Neuronal stem cell (in vitro differentiated cells): ENCODE results near the gene WWOX.

ENCODE experiments used
- DNase-seq: peaks from one replicate; pipeline ENCODE4 v3.0.0-alpha.2; 2013; ENCODE audit warnings: low spot score
- H2AFZ ChIP-seq: one replicate; pipeline ENCODE4 v1.6.1; 2013; ENCODE audit warnings: mild to moderate bottlenecking, low read length, inconsistent platforms
- H2AK5ac ChIP-seq: 2 replicates; pipeline ENCODE4 v1.6.1; 2013; ENCODE audit warnings: low read depth, mild to moderate bottlenecking, inconsistent platforms, low read length, moderate library complexity, mixed read lengths
- H2BK120ac ChIP-seq: 2 replicates; pipeline ENCODE4 v1.6.1; 2013; ENCODE audit warnings: low read depth, mild to moderate bottlenecking, inconsistent platforms, low read length, moderate library complexity, mixed read lengths
- H2BK12ac ChIP-seq: one replicate; pipeline ENCODE4 v1.6.1; 2013; ENCODE audit warnings: low read length, inconsistent platforms
- H2BK15ac ChIP-seq: 2 replicates; pipeline ENCODE4 v1.6.1; 2013; ENCODE audit warnings: mild to moderate bottlenecking, low read length, inconsistent platforms, mixed read lengths
- H2BK5ac ChIP-seq: one replicate; pipeline ENCODE4 v1.6.1; 2013; ENCODE audit warnings: inconsistent platforms, mild to moderate bottlenecking, low read length, moderate library complexity
- H3K14ac ChIP-seq: one replicate; pipeline ENCODE4 v1.6.1; 2013; ENCODE audit warnings: low read length, inconsistent platforms
- H3K18ac ChIP-seq: 2 replicates; pipeline ENCODE4 v1.6.1; 2013; ENCODE audit warnings: low read length, inconsistent platforms
- H3K23ac ChIP-seq: 2 replicates; pipeline ENCODE4 v1.6.1; 2013; ENCODE audit warnings: low read depth, mild to moderate bottlenecking, mixed read lengths, low read length, inconsistent platforms; ENCODE audit not compliant: poor library complexity
- H3K27ac ChIP-seq: replicated peaks from 3 replicates; pipeline ENCODE4 v1.5.1; 2013; ENCODE audit warnings: low read length, inconsistent platforms
- H3K27me3 ChIP-seq, 3 experiments: 2 replicates each; pipeline ENCODE4 v1.6.1; 2013; ENCODE audit warnings: low read length in 3 of 3, mild to moderate bottlenecking in 2 of 3, inconsistent platforms in 1 of 3, low read depth in 1 of 3, mixed read lengths in 1 of 3, moderate library complexity in 1 of 3; ENCODE audit not compliant: control insufficient read depth in 3 of 3, insufficient read depth in 3 of 3
- H3K36me3 ChIP-seq, 2 donors: replicated peaks in 1 of 2; 2 replicates each; pipeline ENCODE4 v1.6.1; 2013; ENCODE audit warnings: low read length in 2 of 2; ENCODE audit not compliant: control insufficient read depth in 2 of 2, insufficient read depth in 2 of 2
- H3K4ac ChIP-seq: 2 replicates; pipeline ENCODE4 v1.6.1; 2013; ENCODE audit warnings: inconsistent platforms, mild to moderate bottlenecking, low read length, moderate library complexity
- H3K4me1 ChIP-seq, 2 donors: 1 replicate in 1 of 2; 2 replicates in 1 of 2; pipeline ENCODE4 v1.6.1; 2013; ENCODE audit warnings: low read length in 2 of 2, low read depth in 1 of 2; ENCODE audit not compliant: control insufficient read depth in 2 of 2, insufficient read depth in 1 of 2
- H3K4me2 ChIP-seq: one replicate; pipeline ENCODE4 v1.6.1; 2013; ENCODE audit warnings: mild to moderate bottlenecking, low read length, inconsistent platforms; ENCODE audit not compliant: insufficient read depth, poor library complexity, severe bottlenecking
- H3K4me3 ChIP-seq, 2 donors: 2 replicates each; pipeline ENCODE4 v1.5.1; 2013; ENCODE audit warnings: low read length in 2 of 2, mild to moderate bottlenecking in 2 of 2, inconsistent platforms in 1 of 2, moderate library complexity in 1 of 2
- H3K79me1 ChIP-seq: one replicate; pipeline ENCODE4 v1.6.1; 2013; ENCODE audit warnings: low read depth, mild to moderate bottlenecking, inconsistent platforms, low read length, moderate library complexity
- H3K9ac ChIP-seq: one replicate; pipeline ENCODE4 v1.6.1; 2013; ENCODE audit warnings: mild to moderate bottlenecking, low read depth, low read length, inconsistent platforms; ENCODE audit not compliant: poor library complexity
- H3K9me3 ChIP-seq, 2 donors: replicated peaks in 1 of 2; 2 replicates each; pipeline versions ENCODE3 to v1.6.1; 2013; ENCODE audit warnings: low read length in 2 of 2, mild to moderate bottlenecking in 2 of 2, inconsistent platforms in 1 of 2, low read depth in 1 of 2, mixed read lengths in 1 of 2, moderate library complexity in 1 of 2; ENCODE audit not compliant: control insufficient read depth in 2 of 2, insufficient read depth in 1 of 2
- H4K8ac ChIP-seq: one replicate; pipeline ENCODE4 v1.6.1; 2013; ENCODE audit warnings: low read depth, mild to moderate bottlenecking, inconsistent platforms, low read length, moderate library complexity
- H4K91ac ChIP-seq: one replicate; pipeline ENCODE4 v1.6.1; 2013; ENCODE audit warnings: low read length, low read depth, mild to moderate bottlenecking, inconsistent platforms; ENCODE audit not compliant: poor library complexity
- WGBS, 2 donors: extraction: QIAGEN DNeasy Blood & Tissue Kit; methylation state at CpG; one replicate each; pipeline ENCODE4 v1.1.7; 2013; ENCODE audit warnings: missing lambda C conversion rate in 2 of 2, mixed read lengths in 1 of 2; ENCODE audit not compliant: insufficient read length in 2 of 2, insufficient replicate concordance in 1 of 2; ENCODE audit errors: extremely low coverage in 2 of 2; 5-methylcytosine and 5-hydroxymethylcytosine counted together

The WWOX gene

GRCh38 chr16:78620291-78620690, 520.8 kb downstream of the WWOX start:
- no peak for DNase-seq
- H2BK120ac ChIP-seq, result no peak overlapping the region
- H4K8ac ChIP-seq, result no peak overlapping the region
- H2BK15ac ChIP-seq, result no peak overlapping the region
- H3K9ac ChIP-seq, result no peak overlapping the region
- H2AK5ac ChIP-seq, result no peak overlapping the region
- no peak overlapping the region for H3K23ac ChIP-seq
- WGBS, 2 donors, result no CpG with 5 or more reads among the region's 2 CpGs
- H4K91ac ChIP-seq, result no peak overlapping the region
- H3K18ac ChIP-seq, result no peak overlapping the region
- no peaks in the 10 kb centered on the region for H3K79me1 ChIP-seq
- H3K27me3 ChIP-seq, result no peaks in the 10 kb centered on the region
- H3K4me2 ChIP-seq, result no peak overlapping the region
- H3K36me3 ChIP-seq, result no peaks in the 10 kb centered on the region
- H3K4me3 ChIP-seq, result no peak overlapping the region
- no peak overlapping the region for H3K4ac ChIP-seq
- no peak overlapping the region for H2BK5ac ChIP-seq
- no peak overlapping the region for H2AFZ ChIP-seq
- no peak overlapping the region for H3K14ac ChIP-seq
- no peak overlapping the region for H2BK12ac ChIP-seq
- no peak overlapping the region for H3K27ac ChIP-seq
- peaks cover 0 to 2% of the 10 kb centered on the region in 2 donors for H3K4me1 ChIP-seq
- H3K9me3 ChIP-seq, result peaks cover 0 to 4% of the 10 kb centered on the region in 2 donors

- no peak overlapping the region for H4K8ac ChIP-seq
- H3K4me1 ChIP-seq, result peaks cover 8% of the 10 kb centered on the region in 2 donors
- H2BK12ac ChIP-seq, result no peak overlapping the region
- H3K27me3 ChIP-seq, result no peaks in the 10 kb centered on the region
- no peak overlapping the region for H3K27ac ChIP-seq
- no peak overlapping the region for H3K18ac ChIP-seq
- no peak for DNase-seq
- no peak overlapping the region for H3K4me2 ChIP-seq
- no peak overlapping the region for H2AK5ac ChIP-seq
- no peak overlapping the region for H3K23ac ChIP-seq
- H2BK120ac ChIP-seq, result no peak overlapping the region
- H3K9me3 ChIP-seq, result peaks cover 0 to 4% of the 10 kb centered on the region in 2 donors
- H3K79me1 ChIP-seq, result no peaks in the 10 kb centered on the region
- no peak overlapping the region for H2BK15ac ChIP-seq
- no peak overlapping the region for H3K4ac ChIP-seq
- H3K9ac ChIP-seq, result no peak overlapping the region
- H3K36me3 ChIP-seq, result no peaks in the 10 kb centered on the region
- no peak overlapping the region for H2AFZ ChIP-seq
- H2BK5ac ChIP-seq, result no peak overlapping the region
- no peak overlapping the region for H3K4me3 ChIP-seq
- no CpG with 5 or more reads among the region's 2 CpGs for whole genome bisulfite sequencing, 2 donors
- no peak overlapping the region for H3K14ac ChIP-seq
- no peak overlapping the region for H4K91ac ChIP-seq
Observed at GRCh38 chr16:78623796-78624195, 524.3 kb downstream of the WWOX start.

GRCh38 chr16:78624366-78624765, 524.9 kb downstream of the WWOX start:
- no peak for DNase-seq

GRCh38 chr16:78628461-78629045, 529.1 kb downstream of the WWOX start:
- Histone ChIP-seq H2BK5ac (no peak overlapping the region), H3K27ac (no peak overlapping the region), H3K27me3 (no peaks in the 10 kb centered on the region), H2AFZ (peak overlapping the region; percentile 46), H3K18ac (no peak overlapping the region), H4K91ac (no peak overlapping the region), H3K9me3 (peaks cover 9 to 21% of the 10 kb centered on the region in 2 donors), H3K23ac (no peak overlapping the region), H3K4ac (no peak overlapping the region), H3K36me3 (no peaks in the 10 kb centered on the region), H3K14ac (no peak overlapping the region), H2BK15ac (no peak overlapping the region), H3K4me3 (no peak overlapping the region), H4K8ac (no peak overlapping the region), H3K4me1 (peaks cover 6 to 9% of the 10 kb centered on the region in 2 donors), H3K9ac (no peak overlapping the region), H2BK12ac (no peak overlapping the region), H3K4me2 (no peak overlapping the region), H2BK120ac (no peak overlapping the region), H2AK5ac (no peak overlapping the region), H3K79me1 (no peaks in the 10 kb centered on the region)
- DNase-seq, result no peak
- no CpG with 5 or more reads among the region's 8 CpGs for WGBS, 2 donors

More at GRCh38 chr16:78624366-78624765, 524.9 kb downstream of the WWOX start:
- Histone ChIP-seq H3K4me2 (no peak overlapping the region), H2AK5ac (no peak overlapping the region), H3K9me3 (peaks cover 0 to 6% of the 10 kb centered on the region in 2 donors), H3K23ac (no peak overlapping the region), H3K4me3 (no peak overlapping the region), H3K9ac (no peak overlapping the region), H3K18ac (no peak overlapping the region), H3K14ac (no peak overlapping the region), H3K27me3 (no peaks in the 10 kb centered on the region), H3K4ac (no peak overlapping the region), H2BK5ac (no peak overlapping the region), H2BK120ac (no peak overlapping the region), H2BK15ac (no peak overlapping the region), H3K36me3 (no peaks in the 10 kb centered on the region), H2BK12ac (no peak overlapping the region), H3K79me1 (no peaks in the 10 kb centered on the region), H3K27ac (no peak overlapping the region), H3K4me1 (peaks cover 8 to 9% of the 10 kb centered on the region in 2 donors), H4K91ac (no peak overlapping the region), H2AFZ (no peak overlapping the region), H4K8ac (no peak overlapping the region)
- WGBS, 2 donors, result no CpG with 5 or more reads among the region's 2 CpGs
